ENCODE data around the gene FRS2.

- TF ChIP-seq EP300 (IDR thresholded peaks at IDR 0.05) (no peak), CTCF (IDR thresholded peaks at IDR 0.05) (no peak)
Observed at GRCh38 chr12:69529021-69529420, 58.8 kb downstream of the FRS2 start.

Measured in ovary (tissue), 3 donors.